GM12865 (cell line): ENCODE data around the gene EFCAB13.

Experiments used
- DNase-seq: peaks from one replicate; pipeline ENCODE4 v3.0.0; 2010; ENCODE audit warnings: low read depth
- H3K4me3 ChIP-seq: 2 replicates; pipeline ENCODE4 v1.5.1; 2011; ENCODE audit warnings: mild to moderate bottlenecking, low read depth, low read length, control low read depth
- TF ChIP-seq, protein P1 (sequence below): IDR thresholded peaks from 2 replicates; pipeline ENCODE4 v1.5.1; 2011; ENCODE audit warnings: low read length, control low read depth, low read depth, inconsistent platforms; ENCODE audit not compliant: insufficient read depth; ENCODE audit errors: missing control alignments

EFCAB13 gene

DNA sequence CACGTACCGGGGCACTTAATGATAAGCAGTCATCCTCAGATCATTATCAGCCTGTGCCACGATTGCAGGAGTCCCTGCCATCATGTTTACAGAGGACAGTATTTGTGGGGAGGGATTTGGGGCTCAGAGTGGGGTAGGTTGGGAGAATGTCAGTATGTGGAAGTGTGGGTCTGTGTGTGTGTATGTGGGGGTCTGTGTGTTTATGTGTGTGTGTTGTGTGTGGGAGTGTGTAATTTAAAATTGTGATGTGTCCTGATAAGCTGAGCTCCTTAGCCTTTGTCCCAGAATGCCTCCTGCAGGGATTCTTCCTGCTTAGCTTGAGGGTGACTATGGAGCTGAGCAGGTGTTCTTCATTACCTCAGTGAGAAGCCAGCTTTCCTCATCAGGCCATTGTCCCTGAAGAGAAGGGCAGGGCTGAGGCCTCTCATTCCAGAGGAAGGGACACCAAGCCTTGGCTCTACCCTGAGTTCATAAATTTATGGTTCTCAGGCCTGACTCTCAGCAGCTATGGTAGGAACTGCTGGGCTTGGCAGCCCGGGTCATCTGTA is 13.5 kb upstream of the EFCAB13 start:
- H3K4me3 ChIP-seq: no peak overlapping the region
- TF ChIP-seq, protein P1, sequence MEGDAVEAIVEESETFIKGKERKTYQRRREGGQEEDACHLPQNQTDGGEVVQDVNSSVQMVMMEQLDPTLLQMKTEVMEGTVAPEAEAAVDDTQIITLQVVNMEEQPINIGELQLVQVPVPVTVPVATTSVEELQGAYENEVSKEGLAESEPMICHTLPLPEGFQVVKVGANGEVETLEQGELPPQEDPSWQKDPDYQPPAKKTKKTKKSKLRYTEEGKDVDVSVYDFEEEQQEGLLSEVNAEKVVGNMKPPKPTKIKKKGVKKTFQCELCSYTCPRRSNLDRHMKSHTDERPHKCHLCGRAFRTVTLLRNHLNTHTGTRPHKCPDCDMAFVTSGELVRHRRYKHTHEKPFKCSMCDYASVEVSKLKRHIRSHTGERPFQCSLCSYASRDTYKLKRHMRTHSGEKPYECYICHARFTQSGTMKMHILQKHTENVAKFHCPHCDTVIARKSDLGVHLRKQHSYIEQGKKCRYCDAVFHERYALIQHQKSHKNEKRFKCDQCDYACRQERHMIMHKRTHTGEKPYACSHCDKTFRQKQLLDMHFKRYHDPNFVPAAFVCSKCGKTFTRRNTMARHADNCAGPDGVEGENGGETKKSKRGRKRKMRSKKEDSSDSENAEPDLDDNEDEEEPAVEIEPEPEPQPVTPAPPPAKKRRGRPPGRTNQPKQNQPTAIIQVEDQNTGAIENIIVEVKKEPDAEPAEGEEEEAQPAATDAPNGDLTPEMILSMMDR: no peak
- no peak for DNase-seq

- TF ChIP-seq, protein P1: no peak
- no peak for DNase-seq
- no peak overlapping the region for H3K4me3 ChIP-seq
Observed at GRCh38 chr17:47311420-47311819, 12.3 kb upstream of the EFCAB13 start.

DNA sequence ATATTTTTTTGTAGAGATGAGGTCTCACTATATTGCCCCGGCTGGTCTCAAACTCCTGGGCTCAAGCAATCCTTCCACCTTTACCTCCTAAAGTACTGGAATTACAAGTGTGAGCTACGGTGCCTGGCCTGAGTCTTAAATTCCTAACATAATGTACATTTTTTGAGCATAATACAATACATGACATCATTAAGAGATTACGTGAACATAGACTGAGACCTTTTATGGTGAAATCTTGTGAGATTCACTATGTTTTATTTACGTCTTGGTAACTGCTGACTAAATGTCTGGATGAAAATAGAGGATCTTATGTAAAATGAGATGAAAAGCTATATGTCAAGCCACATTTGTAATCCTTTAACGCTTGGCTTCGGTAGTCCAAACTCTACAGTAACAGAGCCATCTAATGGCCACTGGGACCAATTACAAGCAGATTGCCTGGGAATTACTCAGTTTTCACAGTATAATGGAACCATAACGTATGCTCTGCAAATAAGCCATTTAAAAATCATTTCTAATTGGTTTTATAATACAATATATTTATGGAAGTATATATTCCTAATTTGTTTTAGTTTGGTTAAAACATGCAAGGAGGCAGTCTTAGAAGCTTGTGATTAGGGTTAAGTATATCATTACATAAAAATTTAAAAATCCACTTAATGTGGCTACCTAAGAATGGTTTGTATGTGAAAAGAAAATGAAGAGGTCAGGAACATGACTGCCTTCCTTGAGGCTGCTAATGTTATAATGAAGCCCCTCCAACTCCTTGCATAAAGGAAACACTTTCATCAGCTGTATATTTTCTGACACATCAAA is 8.1 kb upstream of the EFCAB13 start:
- TF ChIP-seq, protein P1: peak; percentile 74
- DNase-seq: peak; percentile 79

DNA sequence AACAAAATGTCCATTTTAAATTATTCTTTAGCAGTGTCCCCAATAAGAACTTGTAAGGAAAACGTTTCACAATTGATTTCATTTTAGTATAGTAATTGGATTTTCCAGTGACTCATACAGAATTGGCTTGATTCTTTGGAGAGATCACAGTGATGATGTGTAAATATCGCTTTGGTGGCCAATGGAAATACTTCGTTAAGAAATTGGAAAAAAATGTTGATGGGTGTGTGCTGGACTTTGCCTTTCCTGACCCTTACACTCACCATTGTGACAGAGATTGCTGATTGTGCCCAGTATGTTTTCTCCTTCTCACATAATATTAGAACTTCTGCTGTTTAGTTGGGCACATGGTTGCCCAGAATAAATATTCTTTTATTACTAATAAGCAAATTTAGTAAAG is 7.4 kb upstream of the EFCAB13 start:
- TF ChIP-seq, protein P1: no peak
- no peak for DNase-seq
- H3K4me3 ChIP-seq: no peak overlapping the region

More for the DNA sequence above, 8.1 kb upstream of the EFCAB13 start:
- no peak overlapping the region for H3K4me3 ChIP-seq

DNA sequence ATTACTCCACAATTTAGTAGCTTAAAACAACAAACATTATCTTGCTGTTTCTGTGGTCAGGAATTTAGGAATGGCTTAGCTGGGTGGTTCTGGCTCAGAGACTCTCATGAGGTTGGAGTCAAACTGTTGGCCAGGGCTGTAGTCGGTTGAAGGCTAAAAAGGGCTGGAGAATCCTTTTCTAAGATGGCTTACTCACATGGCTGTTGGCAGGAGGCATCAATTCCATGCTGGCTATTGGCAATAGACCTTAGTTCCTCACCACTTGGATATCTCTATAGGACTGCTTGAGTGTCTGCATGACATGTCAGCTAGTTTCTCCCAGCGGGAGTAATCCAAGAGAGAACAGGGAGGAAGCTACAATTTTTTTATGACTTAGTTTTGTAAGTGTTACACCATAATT is 6.6 kb upstream of the EFCAB13 start:
- TF ChIP-seq, protein P1: no peak
- DNase-seq: no peak
- no peak overlapping the region for H3K4me3 ChIP-seq

DNA sequence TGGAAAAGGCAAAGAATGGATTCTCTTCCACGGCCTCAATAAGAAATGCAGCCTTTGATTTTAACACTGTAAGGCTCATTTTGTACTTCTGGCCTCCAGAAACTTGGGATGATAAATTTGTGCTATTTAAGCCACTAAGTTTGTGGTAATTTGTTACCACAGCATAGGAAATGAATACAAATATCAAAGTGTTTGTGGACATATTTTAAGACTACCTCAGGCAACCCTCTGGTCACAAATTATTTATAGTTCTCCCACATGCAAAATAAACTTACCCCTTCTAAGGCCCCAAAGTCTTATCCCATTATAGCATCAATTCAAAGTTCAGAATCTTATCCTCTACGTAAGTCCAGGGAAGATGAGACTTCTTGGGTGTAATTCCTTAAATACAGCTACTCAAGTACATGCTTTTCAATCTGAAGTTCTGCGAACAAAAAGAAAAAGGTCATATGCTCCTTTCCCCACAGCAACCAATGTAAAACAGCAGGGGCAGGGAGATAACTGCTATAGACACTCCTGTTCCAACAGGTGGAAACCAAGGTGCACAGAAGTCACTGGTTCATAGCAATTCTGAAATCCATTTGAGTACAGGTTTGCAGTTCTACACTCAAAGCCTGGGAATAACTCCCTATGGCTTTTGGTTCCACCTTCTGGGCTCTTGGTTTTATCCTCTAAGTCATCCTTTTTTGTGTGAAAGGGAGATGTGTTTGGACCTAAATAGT is 5.4 kb upstream of the EFCAB13 start:
- H3K4me3 ChIP-seq: no peak overlapping the region
- TF ChIP-seq, protein P1: no peak
- DNase-seq: peak; percentile 36
